ENCODE measurements around the gene CALHM3. TPM values are rescaled to one million over a fixed set of nuclear protein-coding genes. Genes with fewer than 3 reads are reported as not detected.

CALHM3 gene
- total RNA-seq, 1 experiment from 2014 or later, result not detected

DNA sequence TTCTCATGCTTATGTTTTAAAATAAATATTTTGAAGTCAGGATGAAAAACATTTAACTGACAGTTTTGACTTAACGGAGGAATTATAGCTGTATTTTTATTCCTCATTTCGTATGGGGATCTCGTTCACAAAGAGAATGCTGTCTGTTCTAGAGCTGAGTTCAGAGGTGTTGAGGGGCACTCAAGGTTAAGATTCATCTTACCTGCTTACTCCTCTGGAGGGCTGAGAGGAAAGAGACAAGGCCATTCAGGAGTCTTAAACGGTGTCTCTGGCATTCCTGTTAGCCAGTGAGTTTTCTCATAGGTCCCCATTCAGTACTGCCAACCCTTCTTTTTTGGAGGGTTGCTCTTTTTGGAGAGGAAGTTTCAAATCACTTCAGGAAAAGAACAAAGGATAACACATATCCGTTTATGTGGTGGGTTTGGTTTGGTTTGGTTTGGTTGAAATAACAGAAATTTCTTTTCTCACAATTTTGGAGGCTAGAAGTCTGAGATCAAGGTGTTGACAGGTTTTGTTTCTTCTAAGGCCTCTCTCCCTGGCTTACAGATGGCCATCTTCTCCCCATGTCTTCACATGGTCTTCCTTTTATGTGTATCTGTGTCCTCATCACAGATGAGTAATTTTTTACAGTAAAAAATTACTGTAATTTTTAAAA lies 49.9 kb downstream of the CALHM3 start:
- no peaks in the 10 kb centered on the region for H3K4me1 ChIP-seq (ENCODE audit: insufficient read depth, low read length, poor library complexity, severe bottlenecking)
- ChIA-PET CTCF (no interaction called here), POLR2A (ENCODE audit: low non-redundant PET) (no interaction called here)
- TF ChIP-seq CTCF (conservative IDR thresholded peaks at IDR 0.05; ENCODE audit: low read depth, low read length), result no peak
- TF ChIP-seq EZH2 (IDR thresholded peaks at IDR 0.05; ENCODE audit: borderline replicate concordance, low read depth, low read length, poor library complexity, severe bottlenecking), result no peak
- DNase-seq (ENCODE audit: low spot score), result no peak
- H3K36me3 ChIP-seq (ENCODE audit: insufficient read depth, low read length, poor library complexity, severe bottlenecking), result peaks cover 81% of the 10 kb centered on the region
- no peak overlapping the region for H3K27ac ChIP-seq (ENCODE audit: low read depth, low read length, poor library complexity, severe bottlenecking)
- no peak overlapping the region for H3K4me3 ChIP-seq (ENCODE audit: low read depth, low read length, poor library complexity, severe bottlenecking)
- intact Hi-C loops (cut with micrococcal nuclease; ENCODE audit: unreplicated experiment), result no loop called here
- BruUV-seq (replicated peaks), result no TSS peak
- H3K27me3 ChIP-seq (replicated peaks; ENCODE audit: insufficient read depth, low read depth, low read length, poor library complexity), result no peaks in the 10 kb centered on the region
- no peaks in the 10 kb centered on the region for H3K9me3 ChIP-seq (ENCODE audit: low read depth, low read length, poor library complexity, severe bottlenecking)

DNA sequence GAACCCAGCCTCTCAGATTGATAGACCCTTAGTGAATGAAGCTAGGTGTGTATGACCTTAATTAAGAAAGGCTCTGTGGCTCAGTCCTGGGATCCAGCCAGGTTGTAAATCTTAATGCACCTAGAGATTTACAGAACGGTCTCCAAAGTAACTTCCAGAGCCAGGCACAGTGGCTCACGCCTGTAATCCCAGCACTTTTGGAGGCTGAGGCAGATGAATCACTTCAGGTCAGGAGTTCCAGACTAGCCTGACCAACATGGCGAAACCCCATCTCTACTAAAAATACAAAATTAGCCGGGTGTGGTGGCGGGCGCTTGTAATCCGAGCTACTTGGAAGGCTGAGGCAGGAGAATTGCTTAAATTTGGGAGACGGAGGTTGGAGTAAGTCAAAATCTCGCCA lies 51.2 kb downstream of the CALHM3 start:
- intact Hi-C loops (cut with micrococcal nuclease; ENCODE audit: unreplicated experiment), result no loop called here
- POLR2A ChIA-PET (ENCODE audit: low non-redundant PET), result no interaction called here

DNA sequence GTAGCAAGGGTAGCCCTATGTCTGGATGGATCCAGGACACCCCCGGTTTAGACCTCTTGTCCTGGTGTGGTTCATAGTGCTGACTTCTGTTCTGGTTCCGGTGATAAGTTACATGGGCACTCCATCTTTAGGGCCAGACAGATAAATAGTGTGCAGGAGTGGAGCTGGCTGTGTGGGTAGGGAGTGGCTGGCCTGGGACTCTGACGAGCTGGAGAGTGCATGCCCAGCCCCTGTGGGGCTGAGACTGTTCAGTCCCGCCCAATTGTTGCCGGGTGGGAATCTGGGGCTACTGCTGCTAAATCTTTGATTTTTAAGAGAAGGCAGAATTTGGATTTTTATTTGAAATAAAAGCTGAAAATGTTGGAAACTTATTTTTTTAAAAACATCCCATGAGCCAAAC lies 55.3 kb downstream of the CALHM3 start:
- H3K9me3 ChIP-seq (ENCODE audit: low read depth, low read length, poor library complexity, severe bottlenecking), result no peaks in the 10 kb centered on the region
- TF ChIP-seq CTCF (conservative IDR thresholded peaks at IDR 0.05; ENCODE audit: low read depth, low read length) (no peak), EZH2 (IDR thresholded peaks at IDR 0.05; ENCODE audit: borderline replicate concordance, low read depth, low read length, poor library complexity, severe bottlenecking) (no peak)
- no peak overlapping the region for H3K4me3 ChIP-seq (ENCODE audit: low read depth, low read length, poor library complexity, severe bottlenecking)
- no peak for DNase-seq (ENCODE audit: low spot score)
- H3K4me1 ChIP-seq (ENCODE audit: insufficient read depth, low read length, poor library complexity, severe bottlenecking), result no peaks in the 10 kb centered on the region
- H3K27me3 ChIP-seq (replicated peaks; ENCODE audit: insufficient read depth, low read depth, low read length, poor library complexity), result no peaks in the 10 kb centered on the region
- intact Hi-C loops (cut with micrococcal nuclease; ENCODE audit: unreplicated experiment), result no loop called here
- POLR2A ChIA-PET (ENCODE audit: low non-redundant PET), result no interaction called here
- CTCF ChIA-PET, result interaction anchor here (0.6 kb wide), 1 partner anchor 17 kb away, joined by 3 read pairs; no protein-coding TSS in a partner anchor
- no TSS peak for BruUV-seq (replicated peaks)
- H3K36me3 ChIP-seq (ENCODE audit: insufficient read depth, low read length, poor library complexity, severe bottlenecking), result peaks cover 86% of the 10 kb centered on the region
- H3K27ac ChIP-seq (ENCODE audit: low read depth, low read length, poor library complexity, severe bottlenecking), result no peak overlapping the region

More for the DNA sequence above, 51.2 kb downstream of the CALHM3 start:
- H3K4me3 ChIP-seq (ENCODE audit: low read depth, low read length, poor library complexity, severe bottlenecking), result no peak overlapping the region
- no peak overlapping the region for H3K27ac ChIP-seq (ENCODE audit: low read depth, low read length, poor library complexity, severe bottlenecking)
- no peaks in the 10 kb centered on the region for H3K27me3 ChIP-seq (replicated peaks; ENCODE audit: insufficient read depth, low read depth, low read length, poor library complexity)
- no TSS peak for BruUV-seq (replicated peaks)
- no peak for DNase-seq (ENCODE audit: low spot score)
- no peaks in the 10 kb centered on the region for H3K9me3 ChIP-seq (ENCODE audit: low read depth, low read length, poor library complexity, severe bottlenecking)
- no peaks in the 10 kb centered on the region for H3K4me1 ChIP-seq (ENCODE audit: insufficient read depth, low read length, poor library complexity, severe bottlenecking)
- peaks cover 89% of the 10 kb centered on the region for H3K36me3 ChIP-seq (ENCODE audit: insufficient read depth, low read length, poor library complexity, severe bottlenecking)
- TF ChIP-seq EZH2 (IDR thresholded peaks at IDR 0.05; ENCODE audit: borderline replicate concordance, low read depth, low read length, poor library complexity, severe bottlenecking), result no peak
- no peak for TF ChIP-seq CTCF (conservative IDR thresholded peaks at IDR 0.05; ENCODE audit: low read depth, low read length)
- CTCF ChIA-PET, result no interaction called here

Other genes with a start within 250 kb of the CALHM3 start
- gene RPEL1, start 233.4 kb downstream of the CALHM3 start, total RNA-seq (2021), result not detected in 2 replicates
- gene INA, start 202.1 kb downstream of the CALHM3 start, total RNA-seq (2021), result 14.1 and 16.2 TPM in 2 replicates
- 22.5 and 25.3 TPM in 2 replicates for gene PCGF6, start 128.1 kb downstream of the CALHM3 start, total RNA-seq (2021)
- 13.6 and 13.7 TPM in 2 replicates for gene TAF5, start 111.3 kb downstream of the CALHM3 start, total RNA-seq (2021)
- 393 and 426 TPM in 2 replicates for gene ATP5MK, start 82.8 kb downstream of the CALHM3 start, total RNA-seq (2021)
- 68.6 and 78.1 TPM in 2 replicates for gene PDCD11, start 82.6 kb downstream of the CALHM3 start, total RNA-seq (2021)
- gene CALHM2, start 26.9 kb downstream of the CALHM3 start, total RNA-seq (2021), result 5.9 TPM in 2 replicates
- gene CALHM1, start 20.3 kb downstream of the CALHM3 start, total RNA-seq (2021), result not detected in 2 replicates
- 0.50 and 0.52 TPM in 2 replicates for gene NEURL1, start 14.5 kb upstream of the CALHM3 start, total RNA-seq (2021)

Data from A673 (cell line).